Measurements from ENCODE around the gene MIEN1. TPM values are rescaled to one million over a fixed set of nuclear protein-coding genes. Genes with fewer than 3 reads are reported as not detected.

The MIEN1 gene
- total RNA-seq (10 to 100 TPM; 14.5 to 49.5 TPM), polyA plus RNA-seq (ENCODE audit: insufficient read length in 2 of 2) (10 to 100 TPM; 71.5 to 71.7 TPM)
- long read RNA-seq, donor 1, transcript MIEN1-202 (3 exons, 825 nt): minor isoform, 8 of 104 reads
- long read RNA-seq, donor 1, transcript MIEN1-206 (1 exons, 1,999 nt): major isoform, 52 of 104 reads
- long read RNA-seq, donor 1, transcript MIEN1-201 (4 exons, 1,006 nt): minor isoform, 41 of 104 reads
- long read RNA-seq, donor 1, partial matches to known transcripts: 0 of 104 reads
- long read RNA-seq, donor 1, other reads (novel, unspliced or antisense): 0 of 104 reads
- long read RNA-seq, donor 2, transcript MIEN1-201 (4 exons, 1,006 nt): major isoform, 31 of 57 reads
- long read RNA-seq, donor 2, transcript MIEN1-206 (1 exons, 1,999 nt): minor isoform, 21 of 57 reads
- long read RNA-seq, donor 2, partial matches to known transcripts: 5 of 57 reads
- long read RNA-seq, donor 2, other reads (novel, unspliced or antisense): 0 of 57 reads
- long read RNA-seq, donor 3, transcript MIEN1-206 (1 exons, 1,999 nt): minor isoform, 14 of 40 reads
- long read RNA-seq, donor 3, transcript MIEN1-202 (3 exons, 825 nt): minor isoform, 5 of 40 reads
- long read RNA-seq, donor 3, transcript MIEN1-201 (4 exons, 1,006 nt): major isoform, 21 of 40 reads
- long read RNA-seq, donor 3, partial matches to known transcripts: 0 of 40 reads
- long read RNA-seq, donor 3, other reads (novel, unspliced or antisense): 0 of 40 reads
- long read RNA-seq, donor 4, transcript MIEN1-206 (1 exons, 1,999 nt): major isoform, 35 of 65 reads
- long read RNA-seq, donor 4, transcript MIEN1-201 (4 exons, 1,006 nt): minor isoform, 28 of 65 reads
- long read RNA-seq, donor 4, partial matches to known transcripts: 0 of 65 reads
- long read RNA-seq, donor 4, other reads (novel, unspliced or antisense): 0 of 65 reads

- Histone ChIP-seq H3K27me3 (ENCODE audit: control insufficient read depth, insufficient read depth, low read length) (no peaks in the 10 kb centered on the region), H3K4me3 (ENCODE audit: low read depth, low read length) (peak within 1 kb of the TSS; percentile 73), H3K9me3 (ENCODE audit: control insufficient read depth, insufficient read depth, low read length) (no peaks in the 10 kb centered on the region), H3K36me3 (ENCODE audit: control insufficient read depth, insufficient read depth, low read length) (peaks cover 34% of the 10 kb centered on the region), H3K4me1 (ENCODE audit: control insufficient read depth, insufficient read depth, low read length) (peaks cover 11% of the 10 kb centered on the region), H3K27ac (ENCODE audit: low read depth, low read length) (peak within 1 kb of the TSS; percentile 52)
- WGBS (ENCODE audit: insufficient coverage): under 1% methylated on average over 60 of the region's 65 CpGs
- DNase-seq (ENCODE audit: low read depth in 4 of 6, low spot score in 6 of 6): peak; percentile 67 to 95 (median 82)
Measured at GRCh38 chr17:39730095-39730921, at the start of gene MIEN1. Gene MIEN1, minus strand, starts transcription at chr17:39730532. Its CDS starts 37 bp downstream, at chr17:39730495.

GRCh38 chr17:39777534-39778365 lies 47.4 kb upstream of the MIEN1 start:
- no peaks in the 10 kb centered on the region for H3K4me1 ChIP-seq (ENCODE audit: control insufficient read depth, insufficient read depth, low read length)
- no peak overlapping the region for H3K4me3 ChIP-seq (ENCODE audit: low read depth, low read length)
- peaks cover 8% of the 10 kb centered on the region for H3K27me3 ChIP-seq (ENCODE audit: control insufficient read depth, insufficient read depth, low read length)
- H3K36me3 ChIP-seq (ENCODE audit: control insufficient read depth, insufficient read depth, low read length): no peaks in the 10 kb centered on the region
- DNase-seq (ENCODE audit: low read depth in 4 of 6, low spot score in 6 of 6): no peak
- no peak overlapping the region for H3K27ac ChIP-seq (ENCODE audit: low read depth, low read length)
- H3K9me3 ChIP-seq (ENCODE audit: control insufficient read depth, insufficient read depth, low read length): no peaks in the 10 kb centered on the region
- WGBS (ENCODE audit: insufficient coverage): 81% methylated on average over 3 of the region's 11 CpGs

- Histone ChIP-seq H3K9me3 (ENCODE audit: control insufficient read depth, insufficient read depth, low read length) (no peaks in the 10 kb centered on the region), H3K27ac (ENCODE audit: low read depth, low read length) (no peak overlapping the region), H3K36me3 (ENCODE audit: control insufficient read depth, insufficient read depth, low read length) (no peaks in the 10 kb centered on the region), H3K4me3 (ENCODE audit: low read depth, low read length) (no peak overlapping the region), H3K27me3 (ENCODE audit: control insufficient read depth, insufficient read depth, low read length) (peaks cover 4% of the 10 kb centered on the region), H3K4me1 (ENCODE audit: control insufficient read depth, insufficient read depth, low read length) (no peaks in the 10 kb centered on the region)
- no peak for DNase-seq (ENCODE audit: low read depth in 4 of 6, low spot score in 6 of 6)
Measured at GRCh38 chr17:39776252-39776651, 45.9 kb upstream of the MIEN1 start.

GRCh38 chr17:39775031-39775430 lies 44.7 kb upstream of the MIEN1 start:
- Histone ChIP-seq H3K4me1 (ENCODE audit: control insufficient read depth, insufficient read depth, low read length) (no peaks in the 10 kb centered on the region), H3K36me3 (ENCODE audit: control insufficient read depth, insufficient read depth, low read length) (no peaks in the 10 kb centered on the region), H3K27ac (ENCODE audit: low read depth, low read length) (no peak overlapping the region), H3K9me3 (ENCODE audit: control insufficient read depth, insufficient read depth, low read length) (no peaks in the 10 kb centered on the region), H3K27me3 (ENCODE audit: control insufficient read depth, insufficient read depth, low read length) (peaks cover 4% of the 10 kb centered on the region), H3K4me3 (ENCODE audit: low read depth, low read length) (no peak overlapping the region)
- DNase-seq (ENCODE audit: low read depth in 4 of 6, low spot score in 6 of 6): no peak
- WGBS (ENCODE audit: insufficient coverage): no CpG with 5 or more reads among the region's 2 CpGs

GRCh38 chr17:39774047-39774446 lies 43.7 kb upstream of the MIEN1 start:
- DNase-seq (ENCODE audit: low read depth in 4 of 6, low spot score in 6 of 6): no peak
- H3K27me3 ChIP-seq (ENCODE audit: control insufficient read depth, insufficient read depth, low read length): peaks cover 4% of the 10 kb centered on the region
- no peaks in the 10 kb centered on the region for H3K36me3 ChIP-seq (ENCODE audit: control insufficient read depth, insufficient read depth, low read length)
- no peak overlapping the region for H3K27ac ChIP-seq (ENCODE audit: low read depth, low read length)
- no peaks in the 10 kb centered on the region for H3K9me3 ChIP-seq (ENCODE audit: control insufficient read depth, insufficient read depth, low read length)
- WGBS (ENCODE audit: insufficient coverage): no CpG with 5 or more reads among the region's 4 CpGs
- no peak overlapping the region for H3K4me3 ChIP-seq (ENCODE audit: low read depth, low read length)
- no peaks in the 10 kb centered on the region for H3K4me1 ChIP-seq (ENCODE audit: control insufficient read depth, insufficient read depth, low read length)

- no peak for DNase-seq (ENCODE audit: low read depth in 4 of 6, low spot score in 6 of 6)
- no peak overlapping the region for H3K4me3 ChIP-seq (ENCODE audit: low read depth, low read length)
- H3K9me3 ChIP-seq (ENCODE audit: control insufficient read depth, insufficient read depth, low read length): no peaks in the 10 kb centered on the region
- peaks cover 4% of the 10 kb centered on the region for H3K27me3 ChIP-seq (ENCODE audit: control insufficient read depth, insufficient read depth, low read length)
- H3K27ac ChIP-seq (ENCODE audit: low read depth, low read length): no peak overlapping the region
- H3K4me1 ChIP-seq (ENCODE audit: control insufficient read depth, insufficient read depth, low read length): no peaks in the 10 kb centered on the region
- no peaks in the 10 kb centered on the region for H3K36me3 ChIP-seq (ENCODE audit: control insufficient read depth, insufficient read depth, low read length)
- 100% methylated on average over 3 of the region's 7 CpGs for WGBS (ENCODE audit: insufficient coverage)
Measured at GRCh38 chr17:39772987-39773934, 42.9 kb upstream of the MIEN1 start.

GRCh38 chr17:39772415-39772814 lies 42.1 kb upstream of the MIEN1 start:
- Histone ChIP-seq H3K27ac (ENCODE audit: low read depth, low read length) (no peak overlapping the region), H3K4me1 (ENCODE audit: control insufficient read depth, insufficient read depth, low read length) (no peaks in the 10 kb centered on the region), H3K4me3 (ENCODE audit: low read depth, low read length) (no peak overlapping the region), H3K9me3 (ENCODE audit: control insufficient read depth, insufficient read depth, low read length) (no peaks in the 10 kb centered on the region), H3K36me3 (ENCODE audit: control insufficient read depth, insufficient read depth, low read length) (no peaks in the 10 kb centered on the region), H3K27me3 (ENCODE audit: control insufficient read depth, insufficient read depth, low read length) (peaks cover 4% of the 10 kb centered on the region)
- DNase-seq (ENCODE audit: low read depth in 4 of 6, low spot score in 6 of 6): no peak

GRCh38 chr17:39769974-39770587 lies 39.7 kb upstream of the MIEN1 start:
- WGBS (ENCODE audit: insufficient coverage): 88% methylated on average over 7 of the region's 8 CpGs
- Histone ChIP-seq H3K9me3 (ENCODE audit: control insufficient read depth, insufficient read depth, low read length) (no peaks in the 10 kb centered on the region), H3K27ac (ENCODE audit: low read depth, low read length) (no peak overlapping the region), H3K4me1 (ENCODE audit: control insufficient read depth, insufficient read depth, low read length) (no peaks in the 10 kb centered on the region), H3K36me3 (ENCODE audit: control insufficient read depth, insufficient read depth, low read length) (no peaks in the 10 kb centered on the region), H3K27me3 (ENCODE audit: control insufficient read depth, insufficient read depth, low read length) (peaks cover 4% of the 10 kb centered on the region), H3K4me3 (ENCODE audit: low read depth, low read length) (no peak overlapping the region)
- no peak for DNase-seq (ENCODE audit: low read depth in 4 of 6, low spot score in 6 of 6)

Measured in spinal cord (tissue), 10 donors.